Esophagus squamous epithelium (tissue), 4 donors: ENCODE data around the gene RAB35.

Source experiments
- CTCF ChIP-seq, 6 experiments: fragments of 450-650 bp in 4 of 6; fragments of 200-600 bp in 2 of 6; sonication (generic) in 2 of 6; IDR thresholded peaks; one replicate each; pipeline ENCODE4 v1.5.1; 2016 to 2019; ENCODE audit warnings: antibody characterized with exemption in 6 of 6, mild to moderate bottlenecking in 4 of 6, moderate library complexity in 4 of 6
- POLR2A ChIP-seq, 4 donors: fragments of 450-650 bp; IDR thresholded peaks; one replicate each; pipeline ENCODE4 v1.6.1; 2017; ENCODE audit warnings: antibody characterized with exemption in 4 of 4, mild to moderate bottlenecking in 4 of 4, moderate library complexity in 3 of 4

DNA sequence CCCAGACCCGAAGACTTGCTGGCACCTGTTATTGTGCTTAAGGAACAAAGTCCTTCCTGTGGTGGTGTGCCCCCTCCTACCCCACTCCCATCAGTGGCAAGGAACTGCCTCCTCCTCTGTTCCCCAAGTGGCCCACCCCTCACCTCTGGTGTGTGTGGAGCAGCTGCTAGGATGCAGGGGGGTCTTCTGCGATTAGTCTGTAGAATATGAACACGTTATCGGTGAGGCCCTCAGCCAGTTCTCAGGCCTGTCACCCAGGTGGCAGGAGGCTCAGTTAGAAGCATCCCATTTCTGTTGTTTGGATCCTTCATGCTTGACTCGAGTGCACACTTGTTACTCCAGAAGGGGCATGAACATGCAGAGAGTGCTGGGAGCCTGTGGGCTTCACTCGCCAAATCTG lies 39.3 kb downstream of the RAB35 start:
- TF ChIP-seq CTCF (IDR thresholded peaks at IDR 0.05) (no peak), POLR2A (IDR thresholded peaks at IDR 0.05) (no peak)
